ENCODE data around the gene MAPK4.

GRCh38 chr18:50653402-50654093 lies 93.7 kb downstream of the MAPK4 start:
- TF ChIP-seq, protein P1, sequence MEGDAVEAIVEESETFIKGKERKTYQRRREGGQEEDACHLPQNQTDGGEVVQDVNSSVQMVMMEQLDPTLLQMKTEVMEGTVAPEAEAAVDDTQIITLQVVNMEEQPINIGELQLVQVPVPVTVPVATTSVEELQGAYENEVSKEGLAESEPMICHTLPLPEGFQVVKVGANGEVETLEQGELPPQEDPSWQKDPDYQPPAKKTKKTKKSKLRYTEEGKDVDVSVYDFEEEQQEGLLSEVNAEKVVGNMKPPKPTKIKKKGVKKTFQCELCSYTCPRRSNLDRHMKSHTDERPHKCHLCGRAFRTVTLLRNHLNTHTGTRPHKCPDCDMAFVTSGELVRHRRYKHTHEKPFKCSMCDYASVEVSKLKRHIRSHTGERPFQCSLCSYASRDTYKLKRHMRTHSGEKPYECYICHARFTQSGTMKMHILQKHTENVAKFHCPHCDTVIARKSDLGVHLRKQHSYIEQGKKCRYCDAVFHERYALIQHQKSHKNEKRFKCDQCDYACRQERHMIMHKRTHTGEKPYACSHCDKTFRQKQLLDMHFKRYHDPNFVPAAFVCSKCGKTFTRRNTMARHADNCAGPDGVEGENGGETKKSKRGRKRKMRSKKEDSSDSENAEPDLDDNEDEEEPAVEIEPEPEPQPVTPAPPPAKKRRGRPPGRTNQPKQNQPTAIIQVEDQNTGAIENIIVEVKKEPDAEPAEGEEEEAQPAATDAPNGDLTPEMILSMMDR (IDR thresholded peaks at IDR 0.05), result no peak
- TF ChIP-seq POLR2A (IDR thresholded peaks at IDR 0.05), result no peak

Data from body of pancreas (tissue), 4 donors.